Activated CD4-positive, alpha-beta T cell treated with anti-CD3 and anti-CD28 coated beads for 24 hours (primary cell): Measurements from ENCODE around the gene TTC22.
A peak's percentile ranks its signal among the peaks of the same experiment; 100 is the strongest.
"Not testable (repeated sequence)": the region's sequence is repeated elsewhere in the genome, so short reads cannot be mapped to it uniquely, and the experiment has no call there.

ENCODE experiments used
- DNase-seq, 2 donors: peaks; one replicate each; pipeline ENCODE4 v3.0.0-alpha.2; 2020; ENCODE audit warnings: low read depth in 2 of 2

Gene TTC22

GRCh38 chr1:54786778-54787177 is 14.3 kb downstream of the TTC22 start:
- DNase-seq = no peak

- DNase-seq = no peak
Observed at GRCh38 chr1:54784066-54784465, 17.1 kb downstream of the TTC22 start.

- DNase-seq = no peak
Observed at GRCh38 chr1:54782588-54782987, 18.5 kb downstream of the TTC22 start.

GRCh38 chr1:54782156-54782555 is 19.0 kb downstream of the TTC22 start:
- no peak for DNase-seq

- DNase-seq = no peak
Observed at GRCh38 chr1:54781023-54781723, 19.9 kb downstream of the TTC22 start.

GRCh38 chr1:54777431-54777830 is 23.7 kb downstream of the TTC22 start:
- DNase-seq = no peak

- no peak for DNase-seq
Observed at GRCh38 chr1:54777011-54777410, 24.1 kb downstream of the TTC22 start.

GRCh38 chr1:54775828-54776721 is 25.0 kb downstream of the TTC22 start:
- DNase-seq = not testable (repeated sequence)

- DNase-seq = no peak
Observed at GRCh38 chr1:54774820-54775498, 26.2 kb downstream of the TTC22 start.

GRCh38 chr1:54772951-54773350 is 28.2 kb downstream of the TTC22 start:
- no peak for DNase-seq

GRCh38 chr1:54768093-54768492 is 33.0 kb downstream of the TTC22 start:
- DNase-seq = no peak

- no peak for DNase-seq
Observed at GRCh38 chr1:54767526-54767925, 33.6 kb downstream of the TTC22 start.

GRCh38 chr1:54766726-54767125 is 34.4 kb downstream of the TTC22 start:
- DNase-seq = no peak

- DNase-seq = no peak
Observed at GRCh38 chr1:54764922-54765561, 36.1 kb downstream of the TTC22 start.

- DNase-seq = peak; percentile 92 to 96
Observed at GRCh38 chr1:54764133-54764921, 36.8 kb downstream of the TTC22 start, which contains the start of gene PARS2. TSS of gene PARS2 (minus strand) at chr1:54764523. CDS start at chr1:54759161, 5,362 bp downstream.

- DNase-seq = no peak
Observed at GRCh38 chr1:54763816-54764132, 37.3 kb downstream of the TTC22 start.

- no peak for DNase-seq
Observed at GRCh38 chr1:54758678-54759348, 42.3 kb downstream of the TTC22 start.

- no peak for DNase-seq
Observed at GRCh38 chr1:54757833-54758232, 43.3 kb downstream of the TTC22 start.

- DNase-seq = no peak
Observed at GRCh38 chr1:54754486-54755285, 46.4 kb downstream of the TTC22 start.

- no peak for DNase-seq
Observed at GRCh38 chr1:54754045-54754444, 47.1 kb downstream of the TTC22 start.
